Measurements from ENCODE around the gene TRAF3. TPM values are rescaled to one million over a fixed set of nuclear protein-coding genes. Genes with fewer than 3 reads are reported as not detected.
"Not testable (repeated sequence)": the region's sequence is repeated elsewhere in the genome, so short reads cannot be mapped to it uniquely, and the experiment has no call there.

TRAF3 gene
- total RNA-seq, 2 experiments from 2014 or later, result 37.4 to 38.9 TPM

GRCh38 chr14:102862154-102862773, 85.0 kb downstream of the TRAF3 start:
- H3K4me3 Mint-ChIP-seq, result no peak overlapping the region
- no peak for DNase-seq
- peaks cover 13% of the 10 kb centered on the region for H3K9me3 Mint-ChIP-seq
- H3K27ac Mint-ChIP-seq, result no peak overlapping the region
- H3K27me3 Mint-ChIP-seq, result no peaks in the 10 kb centered on the region
- no peaks in the 10 kb centered on the region for H3K4me1 Mint-ChIP-seq
- POLR2A ChIA-PET, result interaction anchor here (0.8 kb wide), 1 partner anchor 22 kb away, joined by 4 read pairs; no protein-coding TSS in a partner anchor
- peaks cover 61% of the 10 kb centered on the region for H3K36me3 Mint-ChIP-seq (ENCODE audit: low read depth)
- CTCF ChIA-PET, result no interaction called here

- Mint-ChIP-seq H3K27me3 (no peaks in the 10 kb centered on the region), H3K36me3 (ENCODE audit: low read depth) (peaks cover 57% of the 10 kb centered on the region), H3K4me3 (no peak overlapping the region), H3K27ac (no peak overlapping the region), H3K4me1 (no peaks in the 10 kb centered on the region), H3K9me3 (peaks cover 12% of the 10 kb centered on the region)
- ChIA-PET CTCF (no interaction called here), POLR2A (no interaction called here)
- no peak for DNase-seq
These were observed 86.1 kb downstream of the TRAF3 start for GRCh38 chr14:102863381-102863780.

- DNase-seq, POLR2A ChIA-PET, CTCF ChIA-PET, H3K27ac Mint-ChIP-seq, H3K27me3 Mint-ChIP-seq, H3K4me3 Mint-ChIP-seq: not testable (repeated sequence)
- Mint-ChIP-seq H3K36me3 (ENCODE audit: low read depth) (peaks cover 44% of the 10 kb centered on the region), H3K4me1 (peaks cover 11% of the 10 kb centered on the region), H3K9me3 (peaks cover 10% of the 10 kb centered on the region)
These were observed 88.7 kb downstream of the TRAF3 start for GRCh38 chr14:102865916-102866315.

- H3K9me3 Mint-ChIP-seq, result peaks cover 4% of the 10 kb centered on the region
- H3K4me3 Mint-ChIP-seq, result no peak overlapping the region
- peaks cover 42% of the 10 kb centered on the region for H3K36me3 Mint-ChIP-seq (ENCODE audit: low read depth)
- DNase-seq, result no peak
- POLR2A ChIA-PET, result interaction anchor here (0.9 to 1.4 kb wide), 2 partner anchors 10 to 13 kb away, joined by 3 to 4 read pairs; no protein-coding TSS in a partner anchor
- no peak overlapping the region for H3K27ac Mint-ChIP-seq
- peaks cover 21% of the 10 kb centered on the region for H3K4me1 Mint-ChIP-seq
- CTCF ChIA-PET, result no interaction called here
- H3K27me3 Mint-ChIP-seq, result no peaks in the 10 kb centered on the region
These were observed 89.9 kb downstream of the TRAF3 start for GRCh38 chr14:102866982-102867761.

- Mint-ChIP-seq H3K4me1 (peaks cover 25% of the 10 kb centered on the region), H3K27ac (no peak overlapping the region), H3K27me3 (no peaks in the 10 kb centered on the region), H3K4me3 (no peak overlapping the region), H3K9me3 (no peaks in the 10 kb centered on the region), H3K36me3 (ENCODE audit: low read depth) (peaks cover 43% of the 10 kb centered on the region)
- ChIA-PET POLR2A (interaction anchor here (0.9 to 1.4 kb wide), 2 partner anchors 9 to 12 kb away, joined by 3 to 4 read pairs; no protein-coding TSS in a partner anchor), CTCF (no interaction called here)
- no peak for DNase-seq
These were observed 90.8 kb downstream of the TRAF3 start for GRCh38 chr14:102867826-102868580.

GRCh38 chr14:102868956-102869547, 91.8 kb downstream of the TRAF3 start:
- Mint-ChIP-seq H3K36me3 (ENCODE audit: low read depth) (peaks cover 35% of the 10 kb centered on the region), H3K27ac (no peak overlapping the region), H3K9me3 (no peaks in the 10 kb centered on the region), H3K27me3 (no peaks in the 10 kb centered on the region), H3K4me1 (peaks cover 25% of the 10 kb centered on the region), H3K4me3 (no peak overlapping the region)
- no peak for DNase-seq
- ChIA-PET POLR2A (interaction anchor here (1.4 kb wide), 1 partner anchor 11 kb away, joined by 4 read pairs; no protein-coding TSS in a partner anchor), CTCF (no interaction called here)

- CTCF ChIA-PET, result no interaction called here
- H3K4me1 Mint-ChIP-seq, result peaks cover 25% of the 10 kb centered on the region
- H3K4me3 Mint-ChIP-seq, result no peak overlapping the region
- H3K36me3 Mint-ChIP-seq (ENCODE audit: low read depth), result peaks cover 30% of the 10 kb centered on the region
- no peak for DNase-seq
- H3K27me3 Mint-ChIP-seq, result no peaks in the 10 kb centered on the region
- H3K9me3 Mint-ChIP-seq, result no peaks in the 10 kb centered on the region
- POLR2A ChIA-PET, result no interaction called here
- no peak overlapping the region for H3K27ac Mint-ChIP-seq
These were observed 93.0 kb downstream of the TRAF3 start for GRCh38 chr14:102870246-102870645.

GRCh38 chr14:102870994-102871831, 94.0 kb downstream of the TRAF3 start:
- POLR2A ChIA-PET, result no interaction called here
- no peak for DNase-seq
- Mint-ChIP-seq H3K4me3 (no peak overlapping the region), H3K4me1 (peaks cover 25% of the 10 kb centered on the region), H3K27ac (peak overlapping the region; percentile 67), H3K9me3 (no peaks in the 10 kb centered on the region), H3K27me3 (no peaks in the 10 kb centered on the region), H3K36me3 (ENCODE audit: low read depth) (peaks cover 27% of the 10 kb centered on the region)
- CTCF ChIA-PET, result no interaction called here

GRCh38 chr14:102872020-102872419, 94.8 kb downstream of the TRAF3 start:
- peaks cover 25% of the 10 kb centered on the region for H3K4me1 Mint-ChIP-seq
- CTCF ChIA-PET, result no interaction called here
- POLR2A ChIA-PET, result no interaction called here
- no peaks in the 10 kb centered on the region for H3K27me3 Mint-ChIP-seq
- H3K36me3 Mint-ChIP-seq (ENCODE audit: low read depth), result peaks cover 27% of the 10 kb centered on the region
- no peak overlapping the region for H3K4me3 Mint-ChIP-seq
- peak overlapping the region; percentile 67 for H3K27ac Mint-ChIP-seq
- no peak for DNase-seq
- H3K9me3 Mint-ChIP-seq, result no peaks in the 10 kb centered on the region

- ChIA-PET CTCF (no interaction called here), POLR2A (no interaction called here)
- DNase-seq, result no peak
These were observed 95.9 kb downstream of the TRAF3 start for GRCh38 chr14:102873131-102873530.

GRCh38 chr14:102873546-102874061, 96.4 kb downstream of the TRAF3 start:
- H3K4me1 Mint-ChIP-seq, result peaks cover 25% of the 10 kb centered on the region
- no peaks in the 10 kb centered on the region for H3K27me3 Mint-ChIP-seq
- no peak for DNase-seq
- H3K36me3 Mint-ChIP-seq (ENCODE audit: low read depth), result peaks cover 22% of the 10 kb centered on the region
- H3K4me3 Mint-ChIP-seq, result no peak overlapping the region
- POLR2A ChIA-PET, result no interaction called here
- CTCF ChIA-PET, result no interaction called here
- H3K27ac Mint-ChIP-seq, result no peak overlapping the region
- H3K9me3 Mint-ChIP-seq, result no peaks in the 10 kb centered on the region

More at GRCh38 chr14:102873131-102873530, 95.9 kb downstream of the TRAF3 start:
- Mint-ChIP-seq H3K4me1 (peaks cover 25% of the 10 kb centered on the region), H3K27ac (no peak overlapping the region), H3K9me3 (no peaks in the 10 kb centered on the region), H3K4me3 (no peak overlapping the region), H3K36me3 (ENCODE audit: low read depth) (peaks cover 23% of the 10 kb centered on the region), H3K27me3 (no peaks in the 10 kb centered on the region)

- no peak for DNase-seq
- ChIA-PET POLR2A (no interaction called here), CTCF (no interaction called here)
- Mint-ChIP-seq H3K9me3 (no peaks in the 10 kb centered on the region), H3K27me3 (no peaks in the 10 kb centered on the region), H3K36me3 (ENCODE audit: low read depth) (peaks cover 20% of the 10 kb centered on the region), H3K27ac (no peak overlapping the region), H3K4me1 (peaks cover 16% of the 10 kb centered on the region), H3K4me3 (no peak overlapping the region)
These were observed 98.4 kb downstream of the TRAF3 start for GRCh38 chr14:102875652-102876051.
